ENCODE measurements around the gene ZNF536.

Gene ZNF536

DNA sequence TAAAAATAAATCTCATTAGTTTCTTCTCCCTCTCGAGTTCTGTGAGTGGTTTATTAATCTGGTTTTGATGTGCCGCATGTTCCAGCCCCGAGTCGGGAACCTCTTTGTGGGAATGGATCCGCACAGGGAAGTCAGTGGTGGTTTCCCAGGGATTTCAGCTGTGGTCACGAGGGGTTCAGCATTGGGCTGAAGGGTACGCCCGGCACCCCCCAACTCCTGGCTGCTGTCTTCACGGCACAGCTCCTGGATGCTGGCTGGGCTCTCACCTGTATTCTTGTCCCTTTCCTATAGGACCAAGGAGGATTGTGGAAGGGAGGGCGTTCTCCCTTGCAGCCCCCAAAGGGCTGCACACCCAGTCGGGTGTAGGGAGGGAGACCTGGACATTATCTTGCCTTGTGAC lies 167.8 kb downstream of the ZNF536 start:
- DNase-seq: no peak

GRCh38 chr19:30540761-30541160 lies 168.6 kb downstream of the ZNF536 start:
- no peak for DNase-seq

- DNase-seq: no peak
These were observed 169.4 kb downstream of the ZNF536 start for GRCh38 chr19:30541575-30541974.

DNA sequence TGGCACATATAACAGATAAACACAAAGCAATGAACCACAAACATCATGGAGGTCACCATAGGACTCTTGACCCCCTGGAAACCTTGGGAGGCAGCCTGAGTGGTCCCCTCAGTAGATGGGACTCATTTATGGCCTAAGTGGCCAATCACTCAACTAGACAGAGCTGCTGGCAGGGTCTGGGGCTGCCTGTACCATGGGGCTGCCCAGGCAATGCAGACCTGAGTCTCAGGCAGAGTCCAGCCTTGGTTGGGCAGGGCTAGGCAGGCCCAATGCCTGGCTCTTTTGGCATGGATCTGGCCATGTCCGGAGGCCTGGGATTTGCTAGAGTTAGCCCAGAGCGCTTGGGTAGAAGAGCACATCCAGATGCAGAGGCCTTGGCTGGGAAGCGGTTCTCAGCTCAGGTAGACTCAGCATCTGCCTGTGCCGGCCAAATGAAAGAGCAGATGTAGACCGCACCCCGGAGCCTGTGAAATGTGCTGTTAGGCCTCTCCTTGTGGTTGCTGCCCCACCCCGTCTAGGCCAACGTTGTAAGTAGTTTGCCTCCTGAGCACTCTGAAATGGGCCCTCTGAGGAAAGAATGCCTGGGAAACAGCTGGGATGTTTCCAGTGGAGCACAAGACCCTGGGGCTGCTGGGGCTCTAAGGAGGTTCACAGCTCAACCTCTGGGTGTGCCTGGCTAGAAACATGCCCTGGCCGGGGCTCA lies 171.2 kb downstream of the ZNF536 start:
- no peak for DNase-seq

DNA sequence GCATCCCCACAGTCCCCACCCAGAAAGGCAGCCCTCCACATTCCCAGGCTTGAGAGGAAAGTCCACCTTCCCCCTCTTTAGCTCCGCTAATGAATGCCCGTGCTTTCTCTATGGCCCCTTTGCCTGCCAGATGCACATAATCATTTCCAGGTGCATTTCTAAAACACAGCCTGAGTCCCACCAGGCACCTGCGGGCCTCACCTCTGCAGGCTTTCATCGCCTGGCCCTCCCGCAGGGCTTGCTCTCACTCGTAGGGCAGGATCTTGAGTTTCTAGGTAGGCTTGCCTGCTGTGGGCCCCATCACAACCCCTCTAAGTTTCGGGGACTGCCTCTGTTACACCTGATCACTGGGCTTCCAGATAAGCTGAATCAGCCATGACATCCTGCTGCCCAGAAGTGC lies 173.6 kb downstream of the ZNF536 start:
- DNase-seq: no peak

DNA sequence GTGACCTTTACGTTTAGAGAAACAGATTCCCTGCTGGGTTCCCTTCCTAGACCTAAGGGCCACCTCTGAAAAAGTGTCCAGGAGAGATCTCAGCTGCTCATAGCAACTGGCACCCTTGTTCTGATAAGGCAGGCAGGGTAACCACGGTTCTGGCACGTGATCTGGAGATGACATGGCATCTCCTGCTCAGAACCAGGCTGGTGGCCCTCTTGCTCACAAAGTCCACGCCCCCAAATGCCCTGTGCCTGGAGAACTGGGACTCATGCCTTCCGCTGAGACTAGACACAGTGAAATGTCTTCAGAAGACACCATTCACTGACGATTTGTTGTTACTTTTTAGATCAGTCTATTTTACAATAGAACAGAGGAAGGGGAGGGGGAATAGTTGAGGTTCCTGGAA lies 174.1 kb downstream of the ZNF536 start:
- no peak for DNase-seq

DNA sequence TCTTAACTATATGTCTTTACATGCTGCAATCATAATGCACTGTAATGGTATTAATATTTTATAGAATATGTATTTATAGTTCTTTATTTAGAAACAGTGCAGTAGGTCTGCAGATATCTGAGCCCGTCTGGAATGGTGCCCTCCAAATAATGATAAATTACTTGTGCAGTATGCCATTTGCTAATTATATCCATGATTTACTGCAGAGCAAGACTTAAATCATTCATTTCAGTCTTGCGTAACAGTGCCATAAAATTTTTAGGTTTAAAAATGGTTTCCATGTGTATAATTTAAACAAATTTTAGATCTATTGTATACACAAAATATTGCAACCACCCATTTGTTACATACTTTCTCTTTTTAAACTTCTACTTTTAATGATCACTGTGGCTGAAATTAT lies 175.1 kb downstream of the ZNF536 start:
- no peak for DNase-seq

GRCh38 chr19:30549151-30549550 lies 177.0 kb downstream of the ZNF536 start:
- no peak for DNase-seq

- DNase-seq: no peak
These were observed 179.1 kb downstream of the ZNF536 start for GRCh38 chr19:30551271-30551670.

DNA sequence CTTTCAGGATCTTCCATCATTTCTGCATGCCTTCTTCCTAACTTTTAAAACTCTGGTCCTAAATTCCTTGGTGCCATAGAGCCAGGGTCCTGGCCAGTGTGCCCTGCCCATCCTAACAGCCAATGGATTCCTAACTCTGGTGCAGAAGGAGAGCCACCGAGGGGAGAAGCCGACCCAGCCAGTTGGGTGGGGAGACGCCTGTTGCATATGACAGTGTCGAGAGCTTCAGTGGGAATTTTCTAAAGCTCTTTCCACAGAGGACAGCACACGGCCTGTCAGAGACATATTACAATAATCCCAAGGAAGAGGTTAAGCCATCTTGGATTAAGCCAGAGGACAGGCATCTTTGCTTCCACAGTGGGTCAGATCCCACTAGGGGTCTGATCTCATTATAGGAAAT lies 180.4 kb downstream of the ZNF536 start:
- DNase-seq: no peak

DNA sequence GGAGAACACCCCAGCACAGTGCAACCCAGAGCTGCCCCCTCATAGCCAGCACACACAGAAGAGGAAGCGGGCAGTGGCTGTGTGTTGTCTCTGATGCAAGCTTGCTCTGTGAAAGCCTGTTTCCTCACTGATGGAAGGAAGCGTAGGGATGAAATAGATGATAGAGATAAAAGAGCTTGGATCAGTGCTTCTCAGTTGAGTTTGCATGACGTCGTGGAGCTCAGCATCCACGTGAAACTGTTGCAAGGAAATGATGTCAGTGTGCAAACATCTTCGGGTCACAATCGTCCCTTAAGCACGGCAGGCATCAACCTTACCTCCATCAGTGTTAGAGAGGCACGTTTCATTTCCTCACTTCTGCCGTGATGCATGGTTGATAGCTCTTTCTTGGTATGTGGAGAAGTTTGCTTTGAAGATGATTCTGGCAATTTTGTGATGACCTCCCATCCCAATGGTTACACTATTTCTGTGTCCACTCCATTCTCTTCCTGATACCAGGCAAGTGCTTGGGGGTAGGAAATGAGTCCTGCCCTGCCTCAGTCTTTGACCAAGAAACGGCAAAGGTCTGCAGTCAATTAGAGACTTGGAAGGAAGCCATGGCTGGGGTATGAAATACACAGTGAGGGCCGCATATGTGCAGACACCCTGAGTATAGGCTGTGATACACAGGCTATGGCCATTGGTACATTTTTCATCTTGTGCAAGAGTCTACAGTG lies 183.0 kb downstream of the ZNF536 start:
- DNase-seq: no peak

DNA sequence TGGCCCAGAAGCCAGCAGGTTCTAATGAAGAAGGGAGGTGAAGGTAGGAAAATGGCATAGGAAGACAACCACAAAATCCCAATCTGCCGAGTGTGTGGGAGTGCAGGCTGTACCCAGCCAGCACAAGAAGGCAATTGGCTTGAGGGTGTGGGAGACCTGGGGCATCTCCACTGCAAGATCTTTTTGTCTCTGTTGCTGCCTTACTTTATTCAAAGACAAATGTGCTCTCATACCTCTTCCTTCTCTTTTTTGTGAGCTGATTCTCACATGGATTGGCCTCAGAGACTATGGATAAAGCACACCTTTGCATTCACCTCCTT lies 183.6 kb downstream of the ZNF536 start:
- no peak for DNase-seq

DNA sequence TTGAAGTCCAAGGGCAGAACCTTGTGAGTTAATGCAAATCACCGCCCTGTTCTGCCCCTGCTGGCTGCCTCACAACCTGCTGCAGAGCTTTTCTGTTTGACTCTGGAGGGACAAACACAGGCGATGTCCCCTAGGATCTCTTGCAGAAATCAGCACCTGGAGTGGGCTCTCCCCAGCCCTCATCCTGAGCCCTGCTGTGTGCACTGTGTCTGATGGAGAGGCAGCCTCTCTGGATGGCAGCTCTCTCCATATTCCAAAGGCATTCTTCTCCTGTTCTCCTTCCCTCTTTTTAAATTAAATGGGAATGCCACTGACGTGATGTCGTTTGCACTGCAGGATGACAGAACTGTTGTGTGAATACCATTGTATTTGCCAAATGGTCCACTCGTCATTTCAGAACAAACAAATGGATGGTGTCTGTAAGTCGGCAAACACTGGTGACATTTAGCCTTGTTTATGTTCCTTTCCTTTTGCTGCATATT lies 184.1 kb downstream of the ZNF536 start:
- DNase-seq: no peak

DNA sequence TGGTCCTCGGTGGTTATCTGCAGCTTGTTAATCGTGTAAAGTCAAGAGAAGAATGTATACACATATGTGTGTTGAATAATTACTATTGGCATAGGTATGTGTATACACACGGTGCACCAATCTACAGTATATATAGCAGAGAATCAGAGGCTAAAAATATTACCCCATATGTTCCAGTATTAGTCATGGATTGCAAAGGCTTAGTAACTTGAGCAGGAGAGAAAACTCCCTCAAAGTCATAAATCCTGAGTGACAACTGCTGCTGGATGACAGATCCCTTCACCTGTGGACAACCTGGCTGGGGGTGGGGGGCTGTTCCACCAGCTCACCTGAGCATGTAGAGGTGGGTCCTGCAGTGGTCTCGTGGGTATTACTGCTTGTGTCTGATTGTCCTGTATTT lies 185.0 kb downstream of the ZNF536 start:
- no peak for DNase-seq

- DNase-seq: no peak
These were observed 185.9 kb downstream of the ZNF536 start for GRCh38 chr19:30557927-30558557.

- no peak for DNase-seq
These were observed 186.6 kb downstream of the ZNF536 start for GRCh38 chr19:30558793-30559192.

DNA sequence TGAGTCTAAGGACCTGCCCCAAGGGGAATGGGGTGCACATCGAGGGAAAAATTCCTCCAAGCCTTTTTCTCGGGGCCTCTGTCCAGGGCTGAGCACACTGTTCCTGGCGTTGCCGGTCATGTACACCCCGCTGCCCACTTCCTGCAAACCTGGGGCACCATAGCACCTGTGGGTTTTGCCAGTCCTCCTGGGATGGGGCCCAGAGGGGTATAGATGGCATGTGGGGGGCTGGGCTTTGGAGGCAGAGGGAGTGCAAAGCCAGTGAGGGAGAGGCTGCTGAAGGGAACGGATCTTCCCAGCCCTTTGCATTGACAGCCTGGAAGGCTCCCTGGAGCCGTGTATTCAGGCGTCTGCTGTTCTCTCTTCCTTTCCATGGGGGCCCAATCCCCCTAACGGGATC lies 187.3 kb downstream of the ZNF536 start:
- no peak for DNase-seq

DNA sequence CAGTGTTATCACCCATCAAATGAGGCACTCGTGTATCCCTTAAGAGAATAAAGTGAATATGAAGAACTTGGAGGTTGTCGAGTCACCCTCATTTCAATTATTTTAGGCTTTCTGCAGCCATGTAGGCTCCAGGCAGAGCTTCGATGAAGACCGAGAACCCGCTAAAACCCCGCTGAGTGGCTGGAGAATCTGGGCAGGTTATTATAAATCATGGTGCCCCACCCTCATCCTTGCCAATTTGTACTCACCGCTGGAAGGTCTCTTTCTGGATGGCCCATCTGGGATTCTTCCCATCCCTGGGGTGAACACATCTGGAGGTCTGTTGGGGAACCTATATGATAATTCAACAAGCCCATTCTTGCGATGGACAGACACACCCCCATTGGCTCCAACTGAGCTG lies 190.8 kb downstream of the ZNF536 start:
- DNase-seq: no peak

GRCh38 chr19:30563691-30564090 lies 191.5 kb downstream of the ZNF536 start:
- no peak for DNase-seq

DNA sequence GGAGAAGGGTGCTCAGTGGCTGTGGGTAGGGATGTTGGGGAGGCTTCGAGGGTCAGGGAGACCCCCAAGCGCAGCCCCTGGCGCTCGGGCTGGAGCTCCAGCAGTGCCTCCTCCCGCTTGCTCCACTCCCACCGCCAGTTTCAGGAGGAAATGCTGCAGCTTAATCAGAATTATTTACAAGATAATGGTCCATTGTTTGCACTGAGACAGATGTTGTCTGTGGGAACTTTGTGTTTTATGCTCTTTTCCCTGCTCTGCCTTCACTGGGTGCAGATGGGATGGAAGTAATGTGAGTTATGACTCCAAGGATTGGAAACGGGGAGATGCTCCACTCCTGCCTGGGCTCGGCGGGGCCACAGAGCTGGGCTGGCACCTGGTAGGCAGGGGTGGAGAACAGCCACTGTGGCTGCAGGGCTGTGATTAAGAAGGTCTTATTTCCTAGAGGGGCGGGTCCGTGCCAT lies 192.4 kb downstream of the ZNF536 start:
- no peak for DNase-seq

DNA sequence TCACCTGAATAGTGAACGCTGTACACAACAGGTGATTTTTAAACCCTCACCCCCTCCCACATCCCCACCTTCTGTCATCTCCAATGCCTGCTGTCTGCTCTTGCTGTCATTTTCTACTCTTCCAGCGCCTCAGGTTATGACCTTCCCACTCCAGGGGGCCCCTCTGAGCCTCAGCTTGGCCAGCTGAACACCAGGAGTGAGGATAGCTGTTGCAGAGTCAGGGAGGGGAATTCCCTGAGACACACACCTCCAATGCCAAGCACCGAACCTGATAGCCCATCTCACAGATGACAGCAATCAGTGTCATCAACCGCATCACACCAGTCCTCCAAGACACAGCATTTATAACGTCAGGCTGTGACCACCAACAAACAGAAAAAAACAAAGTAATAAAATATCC lies 193.5 kb downstream of the ZNF536 start:
- DNase-seq: no peak

DNA sequence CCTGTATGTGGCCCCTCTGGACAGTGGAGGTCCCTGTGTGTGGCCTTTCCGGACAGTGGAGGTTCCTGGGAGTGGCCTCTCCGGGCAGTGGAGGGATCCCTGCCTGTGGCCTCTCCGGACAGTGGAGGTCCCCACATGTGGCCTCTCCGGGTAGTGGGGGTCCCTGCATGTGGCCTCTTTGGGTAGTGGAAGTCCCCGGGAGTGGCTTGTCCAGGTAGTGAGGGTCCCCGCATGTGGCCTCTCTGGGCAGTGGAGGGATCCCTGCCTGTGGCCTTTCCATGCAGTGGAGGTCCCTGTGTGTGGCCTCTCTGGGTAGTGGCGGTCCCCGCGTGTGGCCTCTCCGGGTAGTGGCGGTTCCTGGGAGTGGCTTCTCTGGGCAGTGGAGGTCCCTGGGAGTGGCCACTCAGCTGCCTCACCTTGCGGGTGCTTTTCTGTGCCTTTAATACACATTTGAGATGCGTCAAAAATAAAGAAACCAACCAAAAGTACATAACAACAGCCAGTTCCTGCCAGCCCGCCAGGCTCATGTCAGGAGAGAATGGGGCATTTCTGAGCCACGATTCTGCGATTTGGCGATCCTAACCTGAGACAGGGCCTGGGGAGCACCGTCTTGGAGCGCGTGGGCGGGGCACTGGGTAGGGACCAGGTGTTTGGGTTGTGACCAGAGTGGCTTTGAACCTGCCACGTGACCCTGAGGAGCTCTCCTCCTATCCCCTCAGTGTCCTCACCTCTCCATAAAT lies 194.7 kb downstream of the ZNF536 start:
- DNase-seq: no peak

DNA sequence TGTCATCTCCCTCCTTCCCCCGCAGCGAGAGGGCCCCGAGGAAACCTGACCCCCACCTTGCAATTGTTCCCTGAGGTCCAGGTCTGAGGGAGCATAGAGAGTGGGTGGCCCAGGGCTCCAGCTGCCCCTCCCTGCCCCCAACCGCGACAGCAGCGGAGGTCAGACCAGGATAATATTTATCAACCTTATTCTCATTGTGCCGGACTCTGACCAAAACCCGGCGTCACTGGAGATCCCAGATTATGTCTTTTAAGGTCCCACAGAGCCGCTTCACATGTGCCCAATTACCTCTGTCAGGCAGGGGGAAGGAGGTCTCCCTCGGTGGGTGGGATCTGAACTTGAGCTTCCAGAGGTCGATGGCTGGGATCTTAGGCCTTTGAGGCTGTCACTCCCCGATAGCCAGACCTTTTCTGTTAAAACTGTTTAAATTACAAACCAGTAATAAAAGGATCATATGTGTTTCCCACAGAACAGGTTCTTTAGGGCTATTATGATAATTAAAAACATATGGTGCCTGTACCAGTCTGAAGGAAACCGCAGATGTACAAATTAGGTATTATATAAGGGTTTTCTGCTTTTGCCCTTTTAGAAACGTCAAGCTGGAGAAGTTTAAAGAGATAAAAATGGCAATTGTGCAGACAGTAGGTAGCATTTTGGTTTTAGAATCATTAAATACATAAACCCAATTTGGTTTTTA lies 195.5 kb downstream of the ZNF536 start:
- no peak for DNase-seq

Data from NCI-H2107 (cell line).